UCSD-AML1 (cell line): ENCODE data around the gene PHIP.

ENCODE experiments used
- DNase-seq: peaks from one replicate; lab custom pipeline; 2025; ENCODE audit not compliant: unreplicated experiment; lab: John Stamatoyannopoulos, UW

Gene PHIP

GRCh38 chr6:79071547-79071946 lies 6.5 kb downstream of the PHIP start:
- no peak for DNase-seq

DNA sequence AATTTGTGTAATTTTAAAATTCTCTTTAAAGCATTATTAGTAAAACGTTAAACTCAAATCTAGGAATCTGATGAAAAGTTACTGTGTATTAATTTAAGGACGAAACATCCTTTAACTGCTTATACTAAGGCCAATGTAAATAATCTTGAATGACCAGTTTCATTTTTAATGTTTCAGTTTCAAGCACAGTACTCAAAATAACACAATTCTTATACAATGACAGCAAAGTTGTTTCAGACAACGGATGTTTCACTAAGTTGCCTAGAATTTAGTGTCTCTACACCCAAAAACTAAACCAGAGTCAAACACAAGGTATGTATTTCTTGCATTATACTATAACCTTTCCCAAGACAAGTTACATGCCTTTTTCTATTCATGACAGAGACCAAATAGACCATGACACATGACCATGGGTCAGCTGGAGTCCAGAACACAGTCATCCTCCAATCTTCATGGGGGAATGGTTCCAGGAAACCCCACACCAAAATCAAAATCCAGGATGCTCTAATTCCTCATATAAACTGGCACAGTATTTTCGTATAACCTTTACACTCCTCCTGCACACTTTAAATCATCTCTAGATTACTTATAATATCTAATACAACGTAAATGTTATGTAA lies 7.7 kb downstream of the PHIP start:
- DNase-seq = no peak

DNA sequence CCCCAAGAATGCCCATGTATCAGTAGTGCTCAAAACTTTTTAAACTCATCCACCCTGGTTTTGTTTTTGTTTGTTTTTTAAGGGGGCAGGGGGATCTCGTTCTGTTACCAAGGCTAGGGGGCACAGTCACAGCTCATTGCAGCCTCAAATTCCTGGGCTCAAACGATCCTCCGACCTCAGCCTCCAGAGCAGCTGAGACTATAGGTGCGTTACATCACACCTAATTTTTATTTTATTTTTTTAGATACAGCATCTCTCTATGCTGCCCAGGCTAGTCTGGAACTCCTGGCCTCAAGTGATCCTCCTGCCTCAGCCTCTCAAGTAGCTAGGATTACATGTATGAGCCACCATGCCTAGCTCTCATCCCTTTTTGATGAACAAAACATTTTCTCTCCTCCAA lies 11.2 kb downstream of the PHIP start:
- DNase-seq = no peak

DNA sequence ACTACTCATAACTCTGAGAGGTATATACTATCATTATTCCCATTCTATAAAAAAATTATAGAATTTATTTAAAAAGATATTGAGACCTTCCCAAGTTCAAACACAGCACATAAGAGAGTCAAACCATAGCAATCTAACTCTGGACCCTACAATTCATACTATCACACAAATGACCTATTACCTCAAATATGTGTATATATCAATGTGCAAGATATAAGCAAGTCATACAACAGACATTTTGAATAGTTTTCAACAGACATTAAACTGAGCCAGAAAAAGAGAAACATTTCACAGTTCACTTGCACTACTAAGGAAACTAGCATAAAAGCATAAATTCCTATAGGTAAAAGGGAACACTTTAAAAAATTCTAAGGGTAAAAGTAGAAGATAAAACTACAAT lies 11.7 kb downstream of the PHIP start:
- no peak for DNase-seq

DNA sequence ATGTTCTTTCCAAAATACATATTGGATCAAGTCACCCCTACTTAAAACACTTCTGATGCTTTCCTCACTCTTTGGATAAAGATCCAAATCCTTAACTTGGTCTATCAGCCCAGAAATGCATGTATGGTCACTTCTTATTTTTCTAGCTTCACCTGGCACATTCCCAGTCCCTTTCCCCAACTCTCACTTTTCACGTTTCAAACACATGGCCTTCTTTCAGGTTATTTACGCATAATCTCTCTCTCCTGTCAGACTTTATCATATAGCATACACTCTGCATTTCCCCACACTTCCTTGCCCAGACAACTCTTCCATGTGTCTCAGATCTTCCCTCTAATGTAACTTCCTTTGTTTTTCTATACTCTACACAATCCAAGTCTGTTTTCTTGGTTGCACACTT lies 12.8 kb downstream of the PHIP start:
- DNase-seq = no peak

DNA sequence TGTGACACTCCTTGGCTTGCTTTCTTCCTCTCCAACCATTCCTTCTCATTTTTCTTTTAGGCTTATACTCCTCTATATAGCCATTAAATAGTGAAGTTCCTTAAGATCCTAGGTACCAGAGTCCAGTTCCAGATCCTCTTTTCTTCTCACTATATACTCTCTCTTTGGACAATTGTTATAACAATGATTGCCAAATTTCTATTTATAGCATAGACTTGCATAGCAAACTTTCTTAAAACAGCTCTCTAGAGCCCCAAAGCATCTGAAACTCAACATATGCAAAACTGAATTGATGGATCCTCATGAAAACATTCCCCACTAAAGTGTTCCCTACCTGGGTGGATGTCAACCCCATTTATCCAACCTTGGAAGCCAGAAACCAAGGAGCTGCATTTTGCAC lies 13.4 kb downstream of the PHIP start:
- DNase-seq = no peak

DNA sequence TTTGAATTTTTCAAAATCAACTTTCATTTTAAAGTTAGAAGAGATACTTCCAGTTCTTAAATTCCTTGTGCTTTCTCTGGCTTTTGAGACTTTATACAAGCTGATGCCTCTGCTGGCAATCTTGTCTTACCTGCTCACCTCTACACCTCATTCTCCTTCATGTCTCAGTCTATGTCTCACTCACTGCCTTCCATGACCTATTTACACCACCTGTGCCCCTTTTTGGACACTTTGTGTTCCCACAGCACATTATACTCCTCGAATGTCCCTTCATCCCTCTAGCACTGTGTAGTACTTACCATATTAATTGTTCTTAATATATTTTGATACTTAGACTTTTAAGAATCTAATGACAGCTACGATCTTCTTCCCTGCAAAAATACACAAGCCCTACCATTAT lies 15.3 kb downstream of the PHIP start:
- no peak for DNase-seq

DNA sequence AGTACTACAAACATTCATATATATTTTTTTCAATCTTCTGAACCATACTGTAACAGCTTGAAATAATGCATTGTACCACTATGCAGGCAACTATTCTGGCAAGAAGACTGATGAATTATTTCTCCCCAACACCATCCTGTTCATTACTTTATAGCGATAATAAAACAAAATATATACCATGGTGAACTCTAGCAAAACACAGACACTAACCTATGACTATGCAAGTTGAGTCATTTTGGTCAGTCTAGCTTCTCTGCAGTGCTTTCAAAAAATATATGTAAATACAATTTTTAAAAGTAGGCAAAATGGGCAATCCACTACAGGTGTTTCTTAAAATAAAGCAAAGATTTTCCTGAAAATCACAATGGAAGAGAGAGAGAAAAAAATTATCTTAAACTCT lies 20.3 kb downstream of the PHIP start:
- DNase-seq = no peak

GRCh38 chr6:79056226-79056625 lies 21.8 kb downstream of the PHIP start:
- DNase-seq = no peak

- DNase-seq = no peak
Measured at GRCh38 chr6:79048611-79049010, 29.4 kb downstream of the PHIP start.

DNA sequence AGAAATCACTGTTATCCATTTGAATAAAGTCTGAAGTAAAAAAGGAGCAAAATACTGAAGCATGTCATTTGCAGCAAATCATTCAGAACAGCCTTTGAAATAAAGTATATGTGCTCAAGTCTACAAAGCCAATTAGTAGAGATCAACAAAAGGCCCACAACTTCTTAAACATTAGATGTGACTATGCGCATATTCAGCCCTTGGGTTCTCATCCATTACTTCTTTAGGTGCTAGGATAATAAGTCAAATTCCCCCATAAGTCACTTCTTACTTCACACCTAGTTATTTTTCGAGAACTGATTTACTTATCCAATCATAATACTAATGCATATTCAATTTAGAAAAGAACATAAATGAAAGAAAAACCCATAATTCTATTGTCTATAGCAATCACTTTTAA lies 31.0 kb downstream of the PHIP start:
- no peak for DNase-seq

GRCh38 chr6:79045966-79046365 lies 32.1 kb downstream of the PHIP start:
- DNase-seq = no peak

DNA sequence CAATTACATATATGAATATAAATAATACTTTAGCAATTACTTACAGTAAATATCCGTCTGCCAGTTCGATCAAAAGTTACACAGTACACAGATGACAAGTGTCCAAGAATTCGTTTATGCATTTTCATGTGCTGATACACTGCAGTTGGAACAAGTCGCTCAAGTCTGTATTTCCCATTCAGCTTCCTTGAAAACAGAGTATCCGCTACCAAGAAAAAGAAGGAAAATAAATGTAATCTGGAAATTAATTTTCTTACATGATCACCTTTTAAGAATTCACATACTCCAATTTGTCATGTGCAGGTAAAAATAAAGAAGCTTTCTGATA lies 35.3 kb downstream of the PHIP start:
- no peak for DNase-seq

DNA sequence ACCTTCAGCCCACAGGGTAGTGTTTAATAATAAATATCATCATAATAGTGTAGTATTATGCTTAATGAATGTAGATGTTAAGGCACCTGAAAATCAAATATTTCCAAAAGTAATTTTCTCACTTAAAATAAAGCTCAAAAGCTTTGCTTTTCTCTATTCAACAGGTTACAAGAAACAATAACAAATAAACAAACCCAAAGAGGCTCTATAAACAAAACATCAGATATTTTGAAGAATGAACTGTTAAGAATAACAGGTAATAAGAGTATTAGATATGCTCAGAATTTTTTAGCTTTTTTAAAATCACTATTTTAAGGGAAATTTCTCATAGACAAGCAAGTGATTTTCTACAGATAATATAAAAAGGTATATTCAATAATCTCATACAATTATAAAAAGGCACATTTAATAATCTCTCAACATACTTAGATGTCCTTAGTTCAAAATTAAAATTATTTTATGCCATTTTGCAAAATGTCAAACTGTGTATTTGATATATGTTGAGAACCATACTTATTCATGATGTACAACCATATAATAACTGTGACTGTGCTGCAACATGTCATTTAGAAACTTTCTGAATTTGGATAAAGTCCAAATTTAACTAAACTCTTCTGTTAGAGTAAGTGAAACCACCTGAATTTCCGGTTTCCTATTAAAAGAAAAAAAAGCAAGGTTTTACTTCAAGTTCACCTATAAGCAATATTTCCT lies 35.8 kb downstream of the PHIP start:
- DNase-seq = no peak

DNA sequence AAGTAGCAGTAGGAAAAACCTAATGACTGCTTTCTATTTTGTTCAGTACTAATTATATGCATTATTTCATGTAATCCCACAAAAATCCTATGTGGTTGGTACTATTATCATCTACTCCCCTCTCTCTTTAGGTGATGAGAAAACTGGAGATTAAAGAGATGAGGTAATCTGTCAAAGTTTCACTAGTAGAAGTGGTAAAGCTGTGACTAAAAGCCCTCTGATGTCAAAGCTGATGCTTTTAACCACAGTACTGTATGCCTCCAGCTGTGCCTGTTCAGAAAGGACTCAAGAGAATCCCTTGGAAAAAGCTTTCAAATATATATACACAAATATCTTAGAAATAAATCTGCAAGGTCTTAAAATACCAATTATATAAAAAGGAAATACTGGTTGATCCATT lies 38.0 kb downstream of the PHIP start:
- no peak for DNase-seq

GRCh38 chr6:79038061-79038460 lies 40.0 kb downstream of the PHIP start:
- no peak for DNase-seq

DNA sequence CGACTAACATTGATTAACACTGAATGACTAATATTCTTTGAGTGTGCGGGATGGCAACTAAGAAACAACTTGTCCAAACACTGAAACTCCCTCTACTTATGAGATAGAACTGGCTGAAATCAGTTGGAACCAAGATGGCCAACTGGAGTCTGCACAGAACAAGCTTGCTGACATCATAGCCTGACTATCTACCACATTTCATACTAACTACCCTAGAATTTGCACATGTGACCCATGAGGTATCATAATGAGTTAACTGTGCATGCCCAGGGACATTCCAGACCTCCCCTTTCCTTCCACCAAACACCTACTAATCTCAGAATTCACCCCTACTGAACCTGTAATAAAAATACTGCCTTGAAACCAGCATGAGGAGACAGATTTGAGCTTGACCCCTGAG lies 43.2 kb downstream of the PHIP start:
- DNase-seq = no peak

- no peak for DNase-seq
Measured at GRCh38 chr6:79033279-79033678, 44.8 kb downstream of the PHIP start.

DNA sequence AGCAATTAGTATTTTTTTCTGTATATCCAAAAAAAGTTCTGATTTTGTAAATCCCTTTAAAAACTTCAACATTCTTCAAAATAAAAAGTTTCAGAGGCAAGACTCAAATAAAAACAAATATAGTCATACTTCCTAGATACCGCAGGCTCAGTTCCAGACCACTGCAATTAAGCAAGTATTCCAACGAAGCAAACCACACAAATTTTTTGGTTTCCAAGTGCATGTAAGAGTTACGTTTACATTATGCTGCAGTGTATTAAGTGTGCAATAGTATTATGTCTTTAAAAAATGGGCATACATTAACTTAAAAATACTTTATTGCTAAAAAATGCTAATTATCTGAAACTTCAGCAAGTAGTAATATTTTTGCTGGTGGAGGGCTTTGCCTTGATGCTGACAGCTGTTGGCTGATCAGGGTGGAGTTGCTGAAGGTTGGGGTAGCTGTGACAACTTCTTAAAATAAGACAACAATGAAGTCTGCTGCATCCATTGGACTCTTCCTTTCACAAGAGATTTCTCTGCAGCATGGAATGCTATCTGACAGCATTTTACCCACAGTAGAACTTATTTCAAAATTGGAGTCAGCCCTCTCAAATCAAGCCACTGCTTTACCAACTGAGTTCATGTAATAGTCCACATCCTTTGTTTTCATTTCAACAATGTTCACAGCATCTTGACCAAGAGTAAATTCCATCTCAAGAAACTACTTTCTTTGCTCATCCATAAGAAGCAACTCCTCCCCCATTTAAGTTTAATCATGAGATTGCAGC lies 46.0 kb downstream of the PHIP start:
- DNase-seq = no peak

- DNase-seq = no peak
Measured at GRCh38 chr6:79030511-79030910, 47.5 kb downstream of the PHIP start.

- DNase-seq = no peak
Measured at GRCh38 chr6:79030023-79030422, 48.0 kb downstream of the PHIP start.

GRCh38 chr6:79028641-79029314 lies 49.3 kb downstream of the PHIP start:
- no peak for DNase-seq
